ENCODE measurements around the gene FBXO47. TPM values are rescaled to one million over a fixed set of nuclear protein-coding genes. Genes with fewer than 3 reads are reported as not detected.

FBXO47 gene
- total and polyA plus RNA-seq, 9 of the 15 experiments (the other 6 are each of a cell fraction or from before 2014, with no cell fraction given): not detected

GRCh38 chr17:39015546-39015935 is 48.3 kb upstream of the FBXO47 start:
- intact Hi-C loops (cut with micrococcal nuclease): no loop called here
- DNase-seq (ENCODE audit: extremely low read depth in 1 of 4, low spot score in 3 of 4): no peak
- in situ Hi-C loops (cut with MboI): no loop called here

GRCh38 chr17:39014795-39015545 is 47.8 kb upstream of the FBXO47 start:
- H3K9me3 ChIP-seq (replicated peaks; ENCODE audit: control insufficient read depth, insufficient read depth, low read depth, low read length): no peaks in the 10 kb centered on the region
- ATAC-seq (peak; percentile 81), DNase-seq (ENCODE audit: extremely low read depth in 1 of 4, low spot score in 3 of 4) (peak in 1 of 4 experiments; percentile 57), FAIRE-seq (peak; percentile 6)
- H3K4me2 ChIP-seq (ENCODE audit: insufficient read depth, low read length): peak overlapping the region; percentile 42
- H3K9ac ChIP-seq (ENCODE audit: insufficient read depth in 1 of 2, low read depth in 2 of 2, low read length in 2 of 2): peak overlapping the region; percentile 59 to 64; a peak in 3 of 4 replicates
- H4K20me1 ChIP-seq (replicated peaks; ENCODE audit: control insufficient read depth, insufficient read depth, low read length): no peaks in the 10 kb centered on the region
- H3K27me3 ChIP-seq (ENCODE audit: control insufficient read depth in 2 of 2, insufficient read depth in 2 of 2, low read length in 2 of 2): no peaks in the 10 kb centered on the region
- H3K27ac ChIP-seq (ENCODE audit: extremely low read depth, low read depth, low read length): peak overlapping the region; percentile 86
- POLR2A ChIA-PET: interaction anchor here (0.6 to 2.7 kb wide), 10 partner anchors 12 to 327 kb away, joined by 3 to 11 read pairs (median 4); partner anchors contain the start of gene RPL23
- in situ Hi-C loops (cut with MboI) (no loop called here), intact Hi-C loops (cut with micrococcal nuclease) (no loop called here)
- no peaks in the 10 kb centered on the region for H3K36me3 ChIP-seq (ENCODE audit: control insufficient read depth, insufficient read depth, low read length)
- H3K9me1 ChIP-seq (ENCODE audit: control insufficient read depth, insufficient read depth, low read length): peaks cover 2% of the 10 kb centered on the region
- WGBS (ENCODE audit: insufficient coverage, low coverage, missing lambda C conversion rate): 44% methylated on average over 13 of the region's 13 CpGs
- H2AFZ ChIP-seq (ENCODE audit: low read depth, low read length): peak overlapping the region; percentile 91
- BruUV-seq (replicated peaks): no TSS peak
- CTCF ChIA-PET (ENCODE audit: low intra/inter-chr PET ratio): no interaction called here
- peaks cover 23 to 46% of the 10 kb centered on the region in 2 experiments for H3K4me1 ChIP-seq (replicated peaks in 1 of 2; ENCODE audit: control insufficient read depth in 2 of 2, insufficient read depth in 2 of 2, low read length in 2 of 2)
- H3K79me2 ChIP-seq (ENCODE audit: control insufficient read depth, insufficient read depth, low read length): no peaks in the 10 kb centered on the region
- H3K4me3 ChIP-seq: no peak overlapping the region
- TF ChIP-seq EWSR1 (IDR thresholded peaks at IDR 0.05; ENCODE audit: borderline replicate concordance, low read depth, partially characterized antibody) (no peak), ZNF77 (CRISPR knock-in tag; IDR thresholded peaks at IDR 0.05) (no peak), NFRKB (IDR thresholded peaks at IDR 0.05; ENCODE audit: low read depth) (peak; percentile 73), CHCHD3 (CRISPR knock-in tag; IDR thresholded peaks at IDR 0.05) (no peak), ARID1B (IDR thresholded peaks at IDR 0.05) (0 out of 2 replicates have a peak, but pooled peaks have one; percentile 48), KLF1 (tag; IDR thresholded peaks at IDR 0.05) (0 out of 2 replicates have a peak, but pooled peaks have one; percentile 19), MIER1 (IDR thresholded peaks at IDR 0.05; ENCODE audit: low read depth) (no peak), GMEB1 (CRISPR knock-in tag; IDR thresholded peaks at IDR 0.05) (peak; percentile 4; the same call in 1 of the 2 replicates), ZNF175 (CRISPR knock-in tag; IDR thresholded peaks at IDR 0.05; ENCODE audit: low read depth) (peak; percentile 78), NFE2 (IDR thresholded peaks at IDR 0.05; ENCODE audit: low read depth) (peak; percentile 12; the same call in 1 of the 2 replicates), FOSL1 (tag; conservative IDR thresholded peaks at IDR 0.05) (peak; percentile 57)

More at GRCh38 chr17:39015546-39015935, 48.3 kb upstream of the FBXO47 start:
- CTCF ChIA-PET (ENCODE audit: low intra/inter-chr PET ratio): no interaction called here
- H2AFZ ChIP-seq (ENCODE audit: low read depth, low read length): peak overlapping the region; percentile 91
- H3K27me3 ChIP-seq (ENCODE audit: control insufficient read depth in 2 of 2, insufficient read depth in 2 of 2, low read length in 2 of 2): no peaks in the 10 kb centered on the region
- no TSS peak for BruUV-seq (replicated peaks)
- no peaks in the 10 kb centered on the region for H3K79me2 ChIP-seq (ENCODE audit: control insufficient read depth, insufficient read depth, low read length)
- H3K36me3 ChIP-seq (ENCODE audit: control insufficient read depth, insufficient read depth, low read length): no peaks in the 10 kb centered on the region
- no peak overlapping the region for H3K4me3 ChIP-seq
- FAIRE-seq (no peak), ATAC-seq (no peak)
- H3K9me1 ChIP-seq (ENCODE audit: control insufficient read depth, insufficient read depth, low read length): peaks cover 2% of the 10 kb centered on the region
- peaks cover 23 to 48% of the 10 kb centered on the region in 2 experiments for H3K4me1 ChIP-seq (replicated peaks in 1 of 2; ENCODE audit: control insufficient read depth in 2 of 2, insufficient read depth in 2 of 2, low read length in 2 of 2)
- WGBS (ENCODE audit: insufficient coverage, low coverage, missing lambda C conversion rate): 85% methylated on average over 10 of the region's 11 CpGs
- POLR2A ChIA-PET: interaction anchor here (0.5 to 2.7 kb wide), 7 partner anchors 11 to 334 kb away, joined by 3 to 11 read pairs (median 4); partner anchors contain the start of gene RPL23
- H3K4me2 ChIP-seq (ENCODE audit: insufficient read depth, low read length): no peak overlapping the region
- TF ChIP-seq RBFOX2 (IDR thresholded peaks at IDR 0.05; ENCODE audit: low read depth, low read length) (0 out of 2 replicates have a peak, but pooled peaks have one; percentile 7), MEF2D (tag; conservative IDR thresholded peaks at IDR 0.05; ENCODE audit: low read depth) (peak; percentile 16; the same call in 1 of the 2 replicates), ETV6 (IDR thresholded peaks at IDR 0.05; ENCODE audit: borderline replicate concordance in 1 of 2, low read depth in 2 of 2, low read length in 1 of 2) (no peak), ETV6 (CRISPR knock-in tag; IDR thresholded peaks at IDR 0.05; ENCODE audit: borderline replicate concordance) (no peak), GATAD2B (IDR thresholded peaks at IDR 0.05; ENCODE audit: borderline replicate concordance) (no peak)
- H3K27ac ChIP-seq (ENCODE audit: extremely low read depth, low read depth, low read length): peak overlapping the region; percentile 86; the same call in 2 of the 3 replicates
- no peaks in the 10 kb centered on the region for H3K9me3 ChIP-seq (replicated peaks; ENCODE audit: control insufficient read depth, insufficient read depth, low read depth, low read length)
- H3K9ac ChIP-seq (ENCODE audit: insufficient read depth in 1 of 2, low read depth in 2 of 2, low read length in 2 of 2): peak overlapping the region; percentile 21 to 64; a peak in 2 of 4 replicates
- H4K20me1 ChIP-seq (replicated peaks; ENCODE audit: control insufficient read depth, insufficient read depth, low read length): no peaks in the 10 kb centered on the region

Data from K562 (cell line).